Keratinocyte (primary cell): ENCODE results near the gene ACYP1.

Experiments
- CTCF ChIP-seq, 3 experiments: IDR thresholded peaks in 1 of 3; conservative IDR thresholded peaks in 1 of 3; optimal IDR thresholded peaks in 1 of 3; 2 replicates in 2 of 3; 3 replicates in 1 of 3; pipeline versions ENCODE3 to v1.5.1; 2011; ENCODE audit warnings: low read length in 3 of 3, mild to moderate bottlenecking in 3 of 3, moderate library complexity in 2 of 3, control low read depth in 1 of 3, inconsistent platforms in 1 of 3; ENCODE audit not compliant: insufficient read depth in 2 of 3; ENCODE audit errors: extremely low read depth in 1 of 3
- EZH2 ChIP-seq: IDR thresholded peaks from one replicate; pipeline ENCODE4 v1.6.1; 2012; ENCODE audit warnings: inconsistent platforms, mild to moderate bottlenecking, low read length, moderate library complexity

GRCh38 chr14:75010472-75011093 lies 53.2 kb downstream of the ACYP1 start:
- TF ChIP-seq CTCF (optimal IDR thresholded peaks at IDR 0.05 in 1 of 3, IDR thresholded peaks at IDR 0.05 in 1 of 3, conservative IDR thresholded peaks at IDR 0.05 in 1 of 3; ENCODE audit: extremely low read depth in 1 of 3, insufficient read depth in 2 of 3, low read length in 3 of 3) (no peak), EZH2 (no peak)
